ENCODE results near the gene PGLYRP4.

- no peak for TF ChIP-seq CTCF (IDR thresholded peaks at IDR 0.05)
- TF ChIP-seq KDM1A (IDR thresholded peaks at IDR 0.05; ENCODE audit: low read depth): no peak
- TF ChIP-seq MAX (IDR thresholded peaks at IDR 0.05): no peak
- no peak for TF ChIP-seq ESRRA (IDR thresholded peaks at IDR 0.05; ENCODE audit: borderline replicate concordance, low read length)
- TF ChIP-seq POLR2A (IDR thresholded peaks at IDR 0.05; ENCODE audit: low read length): no peak
- TF ChIP-seq PHF8 (IDR thresholded peaks at IDR 0.05; ENCODE audit: borderline replicate concordance, low read depth): no peak
- TF ChIP-seq ZFP36 (IDR thresholded peaks at IDR 0.05; ENCODE audit: borderline replicate concordance, partially characterized antibody): no peak
- TF ChIP-seq PBX3 (IDR thresholded peaks at IDR 0.05): no peak
- TF ChIP-seq HOXA7 (CRISPR knock-in tag; IDR thresholded peaks at IDR 0.05): no peak
- no peak for TF ChIP-seq EP300 (IDR thresholded peaks at IDR 0.05)
- TF ChIP-seq CBX8 (IDR thresholded peaks at IDR 0.05): no peak
- no peak for TF ChIP-seq BHLHE40 (IDR thresholded peaks at IDR 0.05; ENCODE audit: low read depth, low read length)
- TF ChIP-seq JUN (IDR thresholded peaks at IDR 0.05): no peak
These were observed 23.7 kb downstream of the PGLYRP4 start for GRCh38 chr1:153324912-153325311.
